22Rv1 (cell line): ENCODE data around the gene GPA33.

Source experiments
- H3K27ac ChIP-seq: fragments of 450-650 bp; 2 replicates; pipeline ENCODE4 v1.5.1; 2017
- CTCF ChIP-seq: fragments of 450-650 bp; IDR thresholded peaks from 2 replicates; pipeline ENCODE4 v1.5.1; 2017; ENCODE audit warnings: mild to moderate bottlenecking
- ZFX ChIP-seq: fragments of 450-650 bp; IDR thresholded peaks from 2 replicates; pipeline ENCODE4 v1.6.1; 2017; ENCODE audit warnings: antibody characterized with exemption, borderline replicate concordance

The GPA33 gene, protein sequence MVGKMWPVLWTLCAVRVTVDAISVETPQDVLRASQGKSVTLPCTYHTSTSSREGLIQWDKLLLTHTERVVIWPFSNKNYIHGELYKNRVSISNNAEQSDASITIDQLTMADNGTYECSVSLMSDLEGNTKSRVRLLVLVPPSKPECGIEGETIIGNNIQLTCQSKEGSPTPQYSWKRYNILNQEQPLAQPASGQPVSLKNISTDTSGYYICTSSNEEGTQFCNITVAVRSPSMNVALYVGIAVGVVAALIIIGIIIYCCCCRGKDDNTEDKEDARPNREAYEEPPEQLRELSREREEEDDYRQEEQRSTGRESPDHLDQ

GRCh38 chr1:167090314-167090942, at the start of gene GPA33:
GPA33 (minus strand) TSS chr1:167090377; CDS start chr1:167090287, 90 bp downstream.
- TF ChIP-seq ZFX (no peak), CTCF (no peak)
- no peak within 1 kb of the TSS for H3K27ac ChIP-seq

DNA sequence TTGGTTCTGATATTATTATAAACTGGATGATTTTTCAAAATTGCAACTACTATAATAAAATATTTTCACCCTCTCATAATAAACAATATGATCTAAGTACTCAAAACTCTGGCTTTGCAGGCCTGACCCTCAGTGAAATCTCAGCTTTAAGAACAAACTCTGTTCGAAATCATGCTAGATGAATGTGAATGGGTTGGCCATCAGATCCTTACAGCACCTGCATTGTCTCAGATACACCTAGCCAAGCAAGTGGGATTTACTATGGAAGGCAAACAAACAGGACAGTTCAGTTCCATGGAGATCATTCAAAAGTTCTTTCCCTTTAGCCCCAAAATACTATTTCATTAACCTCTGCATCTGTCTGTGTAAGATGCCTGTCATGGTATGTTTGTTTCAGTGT, 48.5 kb upstream of the GPA33 start:
- H3K27ac ChIP-seq: no peak overlapping the region
- TF ChIP-seq ZFX (no peak), CTCF (no peak)

- TF ChIP-seq ZFX: no peak
- no peak for TF ChIP-seq CTCF
- H3K27ac ChIP-seq: no peak overlapping the region
Measured at GRCh38 chr1:167137793-167138510, 47.8 kb upstream of the GPA33 start.

DNA sequence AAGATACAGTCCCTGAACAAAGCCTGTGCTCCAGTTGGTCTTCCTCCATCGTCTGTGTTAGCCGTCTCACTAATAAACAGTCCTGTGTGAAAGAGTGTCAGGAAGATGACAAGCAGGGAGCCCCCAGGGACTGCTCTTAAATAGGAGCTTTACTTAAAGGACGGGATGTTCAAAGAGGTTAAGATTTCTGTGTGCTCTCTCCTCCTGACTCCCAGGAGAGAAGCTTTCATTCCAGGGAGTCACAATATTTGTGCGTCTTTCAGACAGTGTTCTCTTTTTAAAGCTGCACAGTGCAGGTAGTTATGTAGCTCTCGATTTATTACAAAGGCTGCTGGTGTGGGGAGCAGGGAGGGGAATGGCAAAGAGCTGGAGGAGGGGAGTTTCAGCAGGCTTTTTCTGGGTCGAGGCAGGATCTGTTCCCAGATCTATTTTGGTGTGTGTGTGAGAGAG, 47.2 kb upstream of the GPA33 start:
- H3K27ac ChIP-seq: no peak overlapping the region

DNA sequence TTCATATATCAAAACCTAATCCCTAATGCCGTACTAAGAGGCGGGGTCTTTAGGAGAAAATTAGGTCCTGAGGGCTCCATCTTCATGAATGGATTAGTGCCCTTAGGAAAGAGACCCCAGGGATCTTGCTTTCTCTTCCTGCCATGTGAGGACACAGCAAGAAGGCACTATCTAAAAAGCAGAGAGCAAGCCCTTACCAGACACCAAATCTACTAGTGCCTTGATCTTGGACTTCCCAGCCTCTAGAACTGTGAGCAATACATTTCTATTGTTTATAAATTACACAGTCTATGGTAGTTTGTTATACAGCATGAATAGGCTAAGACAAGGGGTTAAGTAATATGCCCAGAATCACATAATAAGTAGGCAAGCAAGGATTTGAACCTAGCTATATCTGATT, 46.6 kb upstream of the GPA33 start:
- no peak overlapping the region for H3K27ac ChIP-seq

More for the DNA sequence above, 47.2 kb upstream of the GPA33 start:
- TF ChIP-seq ZFX (no peak), CTCF (no peak)

DNA sequence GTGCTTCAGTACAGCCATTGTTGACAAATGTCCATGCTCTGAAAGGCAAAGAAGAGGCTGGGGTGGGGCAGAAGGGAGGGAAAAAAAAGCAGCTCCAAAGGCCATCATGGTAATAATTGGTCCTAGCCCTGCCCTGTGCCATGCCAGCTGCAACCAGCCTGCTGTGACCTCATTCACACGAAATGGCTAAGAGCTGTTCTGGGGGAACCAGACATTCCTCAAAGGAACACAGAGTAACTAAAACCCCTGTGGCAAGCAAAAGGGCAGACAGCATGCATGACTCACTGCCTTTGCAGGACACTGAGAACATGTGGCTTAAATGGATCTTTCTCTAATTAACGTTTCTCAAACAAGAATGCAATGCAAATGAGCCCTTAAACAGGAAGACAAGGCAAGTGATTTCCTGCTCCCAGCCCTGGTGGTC, 46.0 kb upstream of the GPA33 start:
- TF ChIP-seq CTCF: no peak
- no peak for TF ChIP-seq ZFX
- H3K27ac ChIP-seq: no peak overlapping the region

More for the DNA sequence above, 46.6 kb upstream of the GPA33 start:
- no peak for TF ChIP-seq ZFX

- no peak for TF ChIP-seq CTCF
- TF ChIP-seq ZFX: no peak
- H3K27ac ChIP-seq: no peak overlapping the region
Measured at GRCh38 chr1:167135281-167135840, 45.2 kb upstream of the GPA33 start.
